Panc1 (cell line): ENCODE measurements around the gene OR12D2. TPM values are rescaled to one million over a fixed set of nuclear protein-coding genes. Genes with fewer than 3 reads are reported as not detected.

Experiments
- ATAC-seq: fragments of 200-7000 bp; cut with Tn5 transposase; 2 replicates; pipeline ENCODE4 v1.9.1; 2020; ENCODE audit warnings: mild to moderate bottlenecking, moderate library complexity
- BruUV-seq: library from RNA; stranded (reverse); fragments of 400-500 nt; replicated peaks from 2 replicates; lab custom pipeline; 2021; lab: Mats Ljungman, UMichigan
- CTCF ChIA-PET: fragments of 300-600 bp; sonication (Branson Sonifier 250); formaldehyde crosslinking; loops from one replicate; lab custom pipeline; 2022; ENCODE audit warnings: antibody characterized with exemption; lab: Charles Lee
- POLR2A ChIA-PET: fragments of 300-600 bp; sonication (Branson Sonifier 250); formaldehyde crosslinking; loops from one replicate; lab custom pipeline; 2022; ENCODE audit warnings: antibody characterized with exemption; lab: Charles Lee
- DNase-seq: peaks from one replicate; pipeline ENCODE4 v3.0.0-alpha.2; 2010; ENCODE audit warnings: low read depth, low spot score
- H3K27ac ChIP-seq: 2 replicates; pipeline ENCODE4 v1.5.1; 2011; ENCODE audit warnings: mild to moderate bottlenecking, low read length, inconsistent platforms
- H3K27me3 ChIP-seq: fragments of 200-500 bp; sonication (Bioruptor generic); 2 replicates; pipeline ENCODE4 v1.6.0; 2014; ENCODE audit warnings: low read length, inconsistent platforms; ENCODE audit not compliant: control insufficient read depth, insufficient read depth
- H3K36me3 ChIP-seq: fragments of 200-500 bp; sonication (Bioruptor generic); 2 replicates; pipeline ENCODE4 v1.5.1; 2014; ENCODE audit warnings: inconsistent platforms, mild to moderate bottlenecking, low read length, moderate library complexity; ENCODE audit not compliant: control insufficient read depth, insufficient read depth
- H3K4me1 ChIP-seq: 2 replicates; pipeline ENCODE4 v1.5.1; 2011; ENCODE audit warnings: inconsistent platforms, mild to moderate bottlenecking, low read length, moderate library complexity; ENCODE audit not compliant: control insufficient read depth, insufficient read depth
- H3K4me3 ChIP-seq, 2 experiments: 2 replicates each; pipeline ENCODE4 v1.5.1; 2011 to 2012; ENCODE audit warnings: low read depth in 2 of 2, low read length in 2 of 2, mild to moderate bottlenecking in 2 of 2, inconsistent platforms in 1 of 2, moderate library complexity in 1 of 2
- H3K9me3 ChIP-seq: fragments of 200-500 bp; sonication (Bioruptor generic); 2 replicates; pipeline ENCODE4 v1.5.1; 2014; ENCODE audit warnings: low read depth, mild to moderate bottlenecking, inconsistent platforms, low read length, moderate library complexity; ENCODE audit not compliant: control insufficient read depth, insufficient read depth
- CTCF ChIP-seq: fragments of 450-650 bp; IDR thresholded peaks from 2 replicates; pipeline ENCODE4 v1.5.1; 2017; ENCODE audit warnings: mild to moderate bottlenecking
- POLR2AphosphoS5 ChIP-seq: IDR thresholded peaks from 2 replicates; pipeline ENCODE4 v1.6.1; 2012; ENCODE audit warnings: mild to moderate bottlenecking, low read depth, low read length, moderate library complexity
- REST ChIP-seq, 2 experiments: IDR thresholded peaks; 2 replicates each; pipeline ENCODE4 v1.6.1; 2011 to 2012; ENCODE audit warnings: low read depth in 2 of 2, control low read depth in 1 of 2, low read length in 1 of 2, mild to moderate bottlenecking in 1 of 2, moderate library complexity in 1 of 2; ENCODE audit not compliant: insufficient read depth in 1 of 2
- SIN3A ChIP-seq: IDR thresholded peaks from 2 replicates; pipeline ENCODE4 v1.6.1; 2012; ENCODE audit warnings: low read depth, mild to moderate bottlenecking, low read length, moderate library complexity, borderline replicate concordance; ENCODE audit not compliant: insufficient read depth
- TCF7L2 ChIP-seq: IDR thresholded peaks from 2 replicates; pipeline ENCODE4 v1.6.1; 2011; ENCODE audit warnings: mild to moderate bottlenecking, low read depth, low read length, inconsistent platforms
- in situ Hi-C: cut with HindIII; loops from 2 replicates; pipeline ENCODE4 v1.10.0; 2016; ENCODE audit warnings: low sequenced_read_pairs, low pct_unique_long_range_greater_than_20kb
- intact Hi-C: fragments of 100-400 bp; cut with micrococcal nuclease; formaldehyde crosslinking; loops from one replicate; pipeline ENCODE4 v1.10.0; 2022; ENCODE audit not compliant: unreplicated experiment
- total RNA-seq: library from RNA; stranded (reverse); gene quantifications from one replicate; pipeline ENCODE4 v1.2.1, GENCODE V29; 2021; ENCODE audit not compliant: unreplicated experiment

Gene OR12D2
- total RNA-seq, 1 experiment from 2014 or later, result not detected

GRCh38 chr6:29388533-29388932, 6.9 kb upstream of the OR12D2 start:
- TF ChIP-seq REST (IDR thresholded peaks at IDR 0.05; ENCODE audit: insufficient read depth in 1 of 2, low read depth in 2 of 2, low read length in 1 of 2) (no peak), POLR2AphosphoS5 (no peak), CTCF (no peak), TCF7L2 (no peak), SIN3A (no peak)
- Histone ChIP-seq H3K27me3 (no peaks in the 10 kb centered on the region; the same call in 1 of the 2 replicates), H3K27ac (no peak overlapping the region), H3K9me3 (no peaks in the 10 kb centered on the region), H3K4me3 (no peak overlapping the region), H3K36me3 (no peaks in the 10 kb centered on the region), H3K4me1 (no peaks in the 10 kb centered on the region)
- in situ Hi-C loops, result no loop called here
- ChIA-PET CTCF (no interaction called here), POLR2A (no interaction called here)
- intact Hi-C loops, result no loop called here
- ATAC-seq (no peak), DNase-seq (no peak)
- no TSS peak for BruUV-seq

- intact Hi-C loops (no loop called here), in situ Hi-C loops (no loop called here)
- POLR2A ChIA-PET, result no interaction called here
- no peak for ATAC-seq
- Histone ChIP-seq H3K36me3 (no peaks in the 10 kb centered on the region), H3K4me3 (no peak overlapping the region), H3K9me3 (no peaks in the 10 kb centered on the region), H3K27ac (no peak overlapping the region), H3K4me1 (no peaks in the 10 kb centered on the region), H3K27me3 (peaks cover 2% of the 10 kb centered on the region; the same call in 1 of the 2 replicates)
- no TSS peak for BruUV-seq
- no peak for TF ChIP-seq REST (IDR thresholded peaks at IDR 0.05; ENCODE audit: insufficient read depth in 1 of 2, low read depth in 2 of 2, low read length in 1 of 2)
- no peak for TF ChIP-seq CTCF
- no peak for TF ChIP-seq TCF7L2
- no peak for TF ChIP-seq POLR2AphosphoS5
- no peak for TF ChIP-seq SIN3A
- CTCF ChIA-PET, result no interaction called here
- no peak for DNase-seq
Measured at GRCh38 chr6:29399525-29399924, 4.1 kb downstream of the OR12D2 start.
